ENCODE results near the gene ZNF407. TPM values are rescaled to one million over a fixed set of nuclear protein-coding genes. Genes with fewer than 3 reads are reported as not detected.

Gene ZNF407
- total and polyA plus RNA-seq, 4 donors = 1.9 to 16.5 (median 6.6) TPM

- Histone ChIP-seq H3K9me3 (ENCODE audit: control insufficient read depth in 4 of 4, low read length in 3 of 4) (no peaks in the 10 kb centered on the region), H3K4me3 (ENCODE audit: low read depth in 1 of 3, low read length in 3 of 3) (no peak overlapping the region), H3K9ac (ENCODE audit: low read depth in 1 of 2, low read length in 2 of 2) (no peak overlapping the region), H3K27ac (ENCODE audit: low read depth in 1 of 2, low read length in 2 of 2) (no peak overlapping the region), H3K36me3 (ENCODE audit: control insufficient read depth in 4 of 4, insufficient read depth in 3 of 4, low read depth in 1 of 4, low read length in 3 of 4) (no peaks in the 10 kb centered on the region), H3K4me1 (ENCODE audit: control insufficient read depth in 4 of 4, insufficient read depth in 4 of 4, low read length in 3 of 4) (no peaks in the 10 kb centered on the region), H3K27me3 (ENCODE audit: control insufficient read depth in 4 of 4, insufficient read depth in 4 of 4, low read length in 3 of 4) (no peaks in the 10 kb centered on the region)
- WGBS = 74% methylated on average over 8 of the region's 8 CpGs
- no peak for DNase-seq (ENCODE audit: low spot score)
- TF ChIP-seq HNF4G (IDR thresholded peaks at IDR 0.05) = no peak
- TF ChIP-seq CTCF (IDR thresholded peaks at IDR 0.05; ENCODE audit: low read depth, low read length, missing input control) = peak; percentile 42
- peak; percentile 64 to 78 for TF ChIP-seq RAD21 (IDR thresholded peaks at IDR 0.05)
- TF ChIP-seq JUND (IDR thresholded peaks at IDR 0.05) = no peak
Observed at GRCh38 chr18:75041586-75041985, 443.9 kb downstream of the ZNF407 start.

GRCh38 chr18:75043478-75043877, 445.8 kb downstream of the ZNF407 start:
- no peak for DNase-seq (ENCODE audit: low spot score)
- no peaks in the 10 kb centered on the region for H3K4me1 ChIP-seq (ENCODE audit: control insufficient read depth in 4 of 4, insufficient read depth in 4 of 4, low read length in 3 of 4)
- H3K9ac ChIP-seq (ENCODE audit: low read depth in 1 of 2, low read length in 2 of 2) = no peak overlapping the region
- H3K4me3 ChIP-seq (ENCODE audit: low read depth in 1 of 3, low read length in 3 of 3) = no peak overlapping the region
- WGBS = 79% methylated on average over 4 of the region's 4 CpGs
- no peaks in the 10 kb centered on the region for H3K9me3 ChIP-seq (ENCODE audit: control insufficient read depth in 4 of 4, low read length in 3 of 4)
- H3K27me3 ChIP-seq (ENCODE audit: control insufficient read depth in 4 of 4, insufficient read depth in 4 of 4, low read length in 3 of 4) = no peaks in the 10 kb centered on the region
- no peaks in the 10 kb centered on the region for H3K36me3 ChIP-seq (ENCODE audit: control insufficient read depth in 4 of 4, insufficient read depth in 3 of 4, low read depth in 1 of 4, low read length in 3 of 4)
- H3K27ac ChIP-seq (ENCODE audit: low read depth in 1 of 2, low read length in 2 of 2) = no peak overlapping the region
- TF ChIP-seq EGR1 (IDR thresholded peaks at IDR 0.05; ENCODE audit: low read depth in 2 of 2) = no peak
- TF ChIP-seq HNF4G (IDR thresholded peaks at IDR 0.05) = no peak
- no peak for TF ChIP-seq NR2F2 (IDR thresholded peaks at IDR 0.05)
- TF ChIP-seq FOXA1 (IDR thresholded peaks at IDR 0.05) = no peak
- no peak for TF ChIP-seq HNF4A (conservative IDR thresholded peaks at IDR 0.05)
- TF ChIP-seq SP1 (IDR thresholded peaks at IDR 0.05) = no peak
- TF ChIP-seq MAX (IDR thresholded peaks at IDR 0.05) = no peak
- no peak for TF ChIP-seq TAF1 (conservative IDR thresholded peaks at IDR 0.05)
- no peak for TF ChIP-seq CTCF (IDR thresholded peaks at IDR 0.05; ENCODE audit: low read depth, low read length, missing input control)
- no peak for TF ChIP-seq YY1 (IDR thresholded peaks at IDR 0.05)
- no peak for TF ChIP-seq REST (IDR thresholded peaks at IDR 0.05)
- TF ChIP-seq ATF3 (IDR thresholded peaks at IDR 0.05) = no peak
- TF ChIP-seq RXRA (IDR thresholded peaks at IDR 0.05) = no peak
- TF ChIP-seq RAD21 (IDR thresholded peaks at IDR 0.05) = no peak
- TF ChIP-seq ZBTB33 (IDR thresholded peaks at IDR 0.05) = no peak
